GOT3 (cell line): ENCODE results near the gene PDZRN3.

Source experiments
- DNase-seq: peaks from one replicate; lab custom pipeline; 2025; ENCODE audit warnings: mixed read lengths; lab: John Stamatoyannopoulos, UW

PDZRN3 gene

GRCh38 chr3:73622091-73622805 is 2.5 kb downstream of the PDZRN3 start:
- no peak for DNase-seq

DNA sequence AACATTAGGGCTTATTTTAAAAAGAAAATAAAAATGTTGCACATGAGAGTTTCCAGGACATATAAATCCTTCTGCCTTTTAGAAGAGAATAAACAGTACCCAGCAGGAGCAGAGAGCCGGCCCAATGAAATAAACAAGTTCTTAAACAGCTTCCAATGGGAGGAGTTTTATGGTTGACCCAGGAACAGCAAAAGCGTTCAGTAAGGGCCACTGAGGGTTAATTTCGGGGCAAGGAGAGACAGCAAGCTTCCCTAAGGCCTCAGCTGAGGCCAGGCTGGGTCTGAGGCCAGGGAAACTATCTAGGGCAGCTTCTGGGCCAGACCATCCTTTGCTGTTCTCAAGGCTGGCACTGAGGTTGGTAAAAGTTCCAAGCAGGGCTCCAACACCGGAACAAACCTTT is 3.4 kb downstream of the PDZRN3 start:
- no peak for DNase-seq

DNA sequence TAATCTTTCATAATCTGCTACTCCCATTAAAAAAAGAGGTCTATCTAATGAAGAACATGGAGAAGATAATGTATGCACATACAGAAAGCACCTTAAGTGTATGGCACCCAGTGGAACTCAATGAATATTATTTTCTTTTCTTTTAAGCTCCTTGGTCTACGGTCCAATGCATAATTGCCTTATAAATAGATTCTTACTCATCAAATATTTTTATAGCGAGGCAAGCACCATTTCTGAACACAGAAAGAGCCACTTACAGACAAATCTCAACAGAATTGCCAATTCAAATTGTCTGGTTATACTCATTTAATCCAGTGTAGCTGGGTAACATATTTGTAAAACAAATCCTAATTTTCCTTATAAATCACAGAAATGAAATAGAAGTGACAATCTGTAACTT is 6.3 kb downstream of the PDZRN3 start:
- DNase-seq, result no peak

- DNase-seq, result no peak
These were observed 8.7 kb downstream of the PDZRN3 start for GRCh38 chr3:73616056-73616455.

DNA sequence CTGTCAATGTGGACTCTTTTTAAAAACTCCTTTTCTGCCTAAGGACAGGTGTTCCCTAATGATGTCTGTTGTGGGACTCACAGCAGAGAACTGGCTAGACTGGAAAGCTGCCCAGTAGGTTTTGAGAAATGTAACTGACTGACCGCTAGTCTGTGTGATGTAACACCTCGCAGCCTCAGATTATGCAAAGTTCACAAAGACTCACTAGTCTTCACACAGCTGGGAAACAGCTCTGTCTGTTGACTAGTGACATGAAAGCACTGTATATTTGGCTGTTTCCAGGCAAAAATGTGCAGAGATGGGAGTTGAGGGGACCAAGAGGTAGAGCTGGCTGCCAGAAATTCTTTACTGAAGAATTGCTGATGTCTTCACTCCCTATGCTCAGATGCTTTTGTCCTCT is 10.3 kb downstream of the PDZRN3 start:
- no peak for DNase-seq

DNA sequence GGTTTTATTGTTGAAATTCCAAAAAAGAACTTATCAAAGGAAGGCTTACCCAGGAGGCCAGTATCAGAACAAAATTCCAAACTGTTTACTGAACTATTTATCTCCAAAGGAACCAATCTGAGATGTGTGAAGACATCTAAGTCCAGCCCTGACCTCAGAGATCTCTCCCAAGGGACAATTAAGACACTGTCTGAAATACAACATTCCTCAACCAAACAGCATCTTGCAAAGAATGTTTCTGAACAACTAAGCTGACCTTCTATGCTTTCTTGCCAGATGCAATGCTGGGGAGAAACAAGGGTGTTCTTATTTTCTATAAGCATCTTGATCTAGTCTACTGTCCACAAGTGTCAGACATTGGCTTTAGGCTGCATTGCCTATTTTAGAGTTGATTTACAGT is 13.6 kb downstream of the PDZRN3 start:
- no peak for DNase-seq

GRCh38 chr3:73610493-73610892 is 14.2 kb downstream of the PDZRN3 start:
- no peak for DNase-seq

GRCh38 chr3:73609655-73610054 is 15.1 kb downstream of the PDZRN3 start:
- no peak for DNase-seq

- no peak for DNase-seq
These were observed 15.5 kb downstream of the PDZRN3 start for GRCh38 chr3:73609315-73609641.

- no peak for DNase-seq
These were observed 16.1 kb downstream of the PDZRN3 start for GRCh38 chr3:73608456-73609314.

GRCh38 chr3:73605861-73606260 is 18.9 kb downstream of the PDZRN3 start:
- no peak for DNase-seq

- DNase-seq, result no peak
These were observed 19.3 kb downstream of the PDZRN3 start for GRCh38 chr3:73605412-73605811.

GRCh38 chr3:73604451-73604850 is 20.3 kb downstream of the PDZRN3 start:
- no peak for DNase-seq

DNA sequence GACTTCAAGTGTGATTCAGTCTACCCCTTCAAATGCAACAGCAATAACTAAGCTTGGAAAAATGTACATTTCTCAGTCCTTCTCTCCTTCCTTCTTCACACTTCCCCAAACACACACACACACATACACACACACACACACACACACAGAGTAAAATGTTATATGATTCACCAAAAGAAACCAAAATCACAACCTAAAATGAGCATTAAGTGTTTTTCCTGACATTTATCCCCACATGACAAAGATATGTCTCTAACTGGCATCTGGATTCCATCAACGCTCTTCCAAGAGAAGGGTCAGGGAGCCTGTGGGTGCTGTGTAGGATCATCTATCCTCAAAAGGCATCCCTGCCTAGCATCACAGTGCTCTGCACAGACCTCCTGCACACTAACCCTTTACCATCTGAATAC is 21.0 kb downstream of the PDZRN3 start:
- no peak for DNase-seq

- DNase-seq, result no peak
These were observed 22.6 kb downstream of the PDZRN3 start for GRCh38 chr3:73602170-73602569.

- no peak for DNase-seq
These were observed 23.3 kb downstream of the PDZRN3 start for GRCh38 chr3:73601481-73601880.

DNA sequence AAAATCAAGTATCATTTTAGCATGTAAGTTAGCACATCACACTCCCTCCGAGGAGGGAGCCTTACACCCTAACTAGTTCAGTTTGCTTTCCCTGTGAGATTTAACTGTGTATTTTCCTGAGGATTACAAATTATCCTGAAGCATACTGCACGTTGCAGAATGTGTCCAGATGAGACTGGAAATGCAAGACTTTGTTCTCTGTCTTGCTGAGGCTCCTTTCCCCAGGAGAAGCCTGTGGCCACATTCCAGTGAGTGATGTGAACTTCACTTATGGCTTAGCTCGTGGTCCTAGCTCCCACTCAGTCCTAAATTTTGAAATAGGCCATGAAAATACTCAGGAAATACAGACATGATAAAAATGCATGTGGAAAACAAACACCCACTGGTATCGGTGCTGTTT is 23.7 kb downstream of the PDZRN3 start:
- no peak for DNase-seq

GRCh38 chr3:73600293-73600938 is 24.3 kb downstream of the PDZRN3 start:
- DNase-seq, result no peak

DNA sequence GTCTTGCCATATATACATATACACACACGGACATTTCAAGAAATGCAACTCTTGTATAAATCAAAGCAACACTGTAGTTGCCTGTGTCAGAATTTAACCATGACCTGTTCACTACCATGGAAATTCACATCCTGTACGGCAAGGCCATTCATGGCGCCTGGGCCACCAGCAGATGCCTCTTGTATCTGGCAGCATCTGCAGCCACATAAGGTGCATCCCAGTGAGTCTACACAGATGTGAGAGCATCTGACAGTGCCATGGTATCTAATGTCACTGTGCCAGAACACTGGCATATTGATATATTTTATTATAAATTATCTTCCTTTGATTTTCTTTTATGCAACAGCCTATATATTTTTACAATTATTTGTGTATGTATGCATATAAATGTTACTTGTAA is 25.1 kb downstream of the PDZRN3 start:
- DNase-seq, result no peak

DNA sequence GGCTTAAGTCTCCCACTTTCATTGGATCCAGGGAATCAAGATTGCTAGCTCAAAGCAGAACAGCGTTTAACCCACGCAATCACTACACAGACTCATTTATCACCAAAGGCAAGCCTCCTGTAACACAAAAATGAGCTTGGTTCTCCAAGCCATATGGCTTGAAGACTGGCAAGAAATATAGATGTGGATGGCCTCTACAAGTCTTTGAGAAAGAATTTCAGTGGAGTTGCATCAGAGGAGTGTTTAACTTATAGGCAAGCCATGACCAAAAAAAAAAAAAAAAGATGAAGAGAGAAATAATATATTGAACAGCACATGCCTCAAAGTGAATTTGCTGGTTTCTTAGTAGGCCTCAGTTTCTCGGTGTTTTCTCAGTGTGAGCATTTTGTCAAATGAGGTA is 27.3 kb downstream of the PDZRN3 start:
- DNase-seq, result no peak

DNA sequence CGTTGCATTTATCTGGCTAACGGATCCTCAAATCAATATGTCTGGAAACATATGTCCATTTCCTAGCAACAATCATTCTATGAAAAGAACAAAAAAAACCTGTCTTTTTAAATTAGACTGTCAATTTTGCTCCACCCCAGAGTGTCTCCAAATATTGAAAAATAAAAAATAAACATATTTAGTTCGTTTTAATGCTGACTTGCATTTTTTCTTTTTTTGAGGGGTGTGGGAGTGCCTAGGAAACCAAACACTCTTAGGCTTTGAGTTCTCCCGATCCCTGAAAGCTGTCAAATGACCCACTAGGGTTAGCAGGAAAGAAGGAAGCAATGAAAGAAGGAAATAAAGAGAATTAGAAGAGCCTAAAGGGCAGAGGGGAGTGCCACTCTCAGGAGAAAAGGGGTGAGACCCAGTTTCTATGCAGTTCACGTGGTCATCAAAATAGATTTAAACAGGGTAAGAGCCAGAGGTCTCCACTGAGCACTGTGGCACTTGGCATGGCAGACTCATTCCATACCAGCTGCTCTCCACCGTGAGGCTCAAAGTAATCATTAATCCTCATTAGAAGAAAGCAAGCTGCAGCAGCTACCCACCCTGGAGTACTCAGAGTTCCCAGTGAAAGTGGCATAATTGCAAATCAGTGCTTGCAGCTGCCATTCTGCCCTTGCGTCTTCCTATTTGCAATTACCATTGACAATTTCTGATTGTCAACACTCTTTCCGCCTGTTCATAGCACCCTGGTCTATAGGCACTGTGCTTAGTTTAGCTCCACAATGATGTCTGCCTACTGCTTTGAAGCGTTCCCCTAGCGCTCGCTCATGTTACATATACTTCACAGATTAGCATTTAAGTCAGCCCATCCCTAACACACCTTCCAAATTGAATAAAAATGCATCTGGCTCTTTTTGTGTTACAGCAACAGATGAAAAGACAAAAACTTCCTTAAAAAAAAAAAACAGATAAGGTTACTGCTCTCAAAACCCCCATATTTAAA is 32.3 kb downstream of the PDZRN3 start:
- DNase-seq, result no peak

- DNase-seq, result no peak
These were observed 33.4 kb downstream of the PDZRN3 start for GRCh38 chr3:73591286-73591800.
